Lung (tissue), 12 donors: ENCODE measurements around the gene CENPU. TPM values are rescaled to one million over a fixed set of nuclear protein-coding genes. Genes with fewer than 3 reads are reported as not detected.

ENCODE experiments used
- ATAC-seq: fragments of 200-7000 bp; cut with Tn5 transposase; one replicate; pipeline ENCODE4 v1.9.1; 2020; ENCODE audit warnings: moderate number of reproducible peaks; ENCODE audit not compliant: insufficient read depth, low FRiP score
- DNase-seq, 3 donors: peaks; one replicate each; pipeline ENCODE4 v3.0.0-alpha.2; 2013 to 2017
- H3K27ac ChIP-seq, 2 donors: one replicate each; pipeline ENCODE4 v1.5.1; 2013; ENCODE audit warnings: mild to moderate bottlenecking in 2 of 2, moderate library complexity in 2 of 2, control low read depth in 1 of 2, inconsistent platforms in 1 of 2, low read depth in 1 of 2, low read length in 1 of 2
- H3K27me3 ChIP-seq, 3 donors: one replicate each; pipeline ENCODE4 v1.5.1; 2013; ENCODE audit warnings: low read length in 2 of 3; ENCODE audit not compliant: control insufficient read depth in 3 of 3, insufficient read depth in 3 of 3
- H3K36me3 ChIP-seq, 4 donors: one replicate each; pipeline ENCODE4 v1.5.1; 2013; ENCODE audit warnings: low read length in 4 of 4, mild to moderate bottlenecking in 1 of 4, moderate library complexity in 1 of 4; ENCODE audit not compliant: control insufficient read depth in 4 of 4, insufficient read depth in 4 of 4
- H3K4me1 ChIP-seq, 5 donors: one replicate each; pipeline ENCODE4 v1.5.1; 2013; ENCODE audit warnings: low read length in 5 of 5, mild to moderate bottlenecking in 2 of 5, moderate library complexity in 1 of 5; ENCODE audit not compliant: control insufficient read depth in 5 of 5, insufficient read depth in 5 of 5
- H3K4me3 ChIP-seq: one replicate; pipeline ENCODE4 v1.5.1; 2013; ENCODE audit warnings: mild to moderate bottlenecking, control low read depth, moderate library complexity
- H3K9ac ChIP-seq, 2 donors: one replicate each; pipeline ENCODE4 v1.5.1; 2013; ENCODE audit warnings: low read length in 2 of 2, control low read depth in 1 of 2; ENCODE audit not compliant: insufficient read depth in 1 of 2
- H3K9me3 ChIP-seq, 4 donors: one replicate each; pipeline ENCODE4 v1.5.1; 2013; ENCODE audit warnings: low read length in 3 of 4, mild to moderate bottlenecking in 1 of 4, moderate library complexity in 1 of 4; ENCODE audit not compliant: control insufficient read depth in 4 of 4, insufficient read depth in 3 of 4
- CTCF ChIP-seq: IDR thresholded peaks from 2 replicates; pipeline ENCODE4 v1.5.1; 2012; ENCODE audit warnings: mild to moderate bottlenecking; ENCODE audit errors: control extremely low read depth, extremely low read depth
- WGBS, 2 donors: extraction: QIAGEN DNeasy Blood & Tissue Kit; methylation state at CpG; one replicate each; pipeline ENCODE4 v1.1.7; 2013; 5-methylcytosine and 5-hydroxymethylcytosine counted together
- polyA plus RNA-seq, 2 donors: library from polyadenylated mRNA; stranded (reverse); fragments of 200-250 nt; gene quantifications; one replicate each; pipeline ENCODE4 v1.2.1, GENCODE V29; 2013
- total RNA-seq, 2 donors: library from RNA; depleted of rRNA in 1 of 2; stranded (reverse); fragments of >200 nt in 1 of 2; gene quantifications; one replicate each; pipeline ENCODE4 v1.2.1, GENCODE V29; 2014 to 2021
- donor health status: control.
- donor health status: control.
- donor health status: Bipolar disorder and iron deficiency.
- donor health status: healthy.
- donor health status: DM: yes; HTN: yes; CAD: no.

Gene CENPU
- total and polyA plus RNA-seq, 4 donors = 2.1 to 11.7 (median 6.1) TPM

DNA sequence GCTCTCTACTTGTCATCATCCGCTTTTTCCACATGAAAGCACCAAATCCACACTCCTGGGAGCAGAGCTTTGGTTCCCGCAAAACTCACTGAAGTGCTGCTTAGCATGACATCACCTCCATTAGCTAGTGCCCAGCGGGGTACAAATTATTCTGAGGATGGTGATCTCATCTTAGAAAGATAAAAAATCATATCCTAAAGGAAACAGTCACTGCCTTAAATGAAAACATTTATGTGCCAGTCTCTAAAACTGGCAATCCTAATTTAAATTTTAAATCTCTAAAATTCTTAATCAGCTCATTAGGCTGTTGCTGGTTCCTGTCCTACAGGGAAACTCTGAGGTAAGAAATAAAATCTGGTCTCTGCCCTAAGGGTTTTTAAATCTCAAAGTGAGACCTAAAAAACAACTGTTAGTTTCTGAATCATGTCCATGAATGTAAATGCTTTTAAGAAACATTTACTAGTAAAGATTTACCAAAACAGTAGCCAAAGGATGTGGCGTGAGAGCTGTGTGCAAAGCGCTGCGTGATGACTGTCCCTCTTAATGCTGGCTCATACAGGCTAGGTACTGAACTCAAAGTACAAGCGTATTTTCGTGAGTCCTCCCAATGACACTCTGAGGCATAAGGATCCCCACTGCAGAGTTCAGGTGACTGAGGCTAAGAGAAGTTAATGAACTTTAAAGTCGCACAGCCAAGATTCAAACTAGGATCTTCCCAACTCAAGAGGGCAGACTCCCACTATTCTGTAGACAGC lies 89.2 kb downstream of the CENPU start:
- H3K27ac ChIP-seq = peak overlapping the region in 1 of 2 donors; percentile 41
- no peaks in the 10 kb centered on the region for H3K9me3 ChIP-seq
- no peak for DNase-seq
- H3K27me3 ChIP-seq = no peaks in the 10 kb centered on the region
- no peak for TF ChIP-seq CTCF
- H3K4me3 ChIP-seq = no peak overlapping the region
- WGBS, 2 donors = 91 to 95% methylated on average over 8 to 9 of the region's 9 CpGs
- no peak for ATAC-seq
- H3K36me3 ChIP-seq = peaks cover 0 to 13% (median 2%) of the 10 kb centered on the region in 4 donors
- no peak overlapping the region for H3K9ac ChIP-seq
- H3K4me1 ChIP-seq = peaks cover 0 to 44% (median 13%) of the 10 kb centered on the region in 5 donors

Other genes starting within 250 kb of the CENPU start
- 10 to 100 TPM; 14.4 to 30.4 TPM for gene CASP3, start 84.6 kb downstream of the CENPU start, total RNA-seq
- 10 to 100 TPM in 1 of 2 donors, 1 to 10 TPM in 1; 9.3 to 19.0 TPM for gene CASP3, start 84.6 kb downstream of the CENPU start, polyA plus RNA-seq
- 10 to 100 TPM; 11.3 to 43.4 TPM for gene PRIMPOL, start 84.4 kb downstream of the CENPU start, total RNA-seq
- gene PRIMPOL, start 84.4 kb downstream of the CENPU start, polyA plus RNA-seq = 10 to 100 TPM in 1 of 2 donors, 1 to 10 TPM in 1; 7.3 to 27.5 TPM
- gene ACSL1, start 91.9 kb upstream of the CENPU start, total RNA-seq = 100 to 1,000 TPM in 1 of 2 donors, 10 to 100 TPM in 1; 89.5 to 242 TPM
- 100 to 1,000 TPM; 134 to 731 TPM for gene ACSL1, start 91.9 kb upstream of the CENPU start, polyA plus RNA-seq